Endothelial cell of hepatic sinusoid (primary cell): ENCODE data around the gene NRP1.

Source experiments
- in situ Hi-C: cut with HindIII; loops from 2 replicates; pipeline ENCODE4 v1.10.0; 2017; ENCODE audit warnings: low sequenced_read_pairs

NRP1 gene

DNA sequence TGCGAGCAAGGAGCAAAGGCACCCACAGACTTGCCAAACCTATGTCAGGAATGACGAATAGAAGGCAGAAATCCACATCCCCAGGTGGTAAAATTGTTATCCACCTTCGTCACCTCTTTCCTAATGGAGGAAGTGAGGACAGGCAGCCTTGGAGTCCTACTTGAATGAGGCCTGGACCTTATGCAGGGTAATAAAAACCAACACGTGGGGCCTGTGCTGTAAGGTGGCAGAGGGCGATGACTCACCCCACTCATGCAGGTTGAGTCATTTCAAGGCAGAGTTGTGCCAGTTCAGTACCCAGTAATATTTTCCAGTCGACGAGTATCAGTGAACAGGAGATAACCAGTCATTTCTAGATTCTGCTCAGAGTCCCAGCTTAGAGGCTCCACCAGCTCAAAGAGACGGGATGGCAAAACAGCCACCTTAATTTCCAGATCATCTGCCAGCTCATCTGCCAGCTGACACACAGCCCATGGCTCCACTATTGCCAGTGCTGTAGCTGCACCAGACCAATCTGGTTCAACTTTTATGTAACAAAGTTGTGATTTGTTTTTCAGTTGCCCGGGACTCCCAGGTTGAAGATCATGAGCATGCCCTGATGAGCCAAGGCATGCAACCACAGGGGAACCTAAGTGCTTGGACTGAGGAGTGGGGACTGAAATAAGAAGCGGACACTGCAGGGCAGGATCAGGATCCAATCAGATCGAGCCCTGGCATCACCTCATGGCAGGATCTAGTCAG is 200.3 kb downstream of the NRP1 start:
- in situ Hi-C loops = no loop called here

- in situ Hi-C loops = no loop called here
These were observed 200.9 kb downstream of the NRP1 start for GRCh38 chr10:33133557-33133956.

- in situ Hi-C loops = no loop called here
These were observed 201.8 kb downstream of the NRP1 start for GRCh38 chr10:33132626-33133025.

DNA sequence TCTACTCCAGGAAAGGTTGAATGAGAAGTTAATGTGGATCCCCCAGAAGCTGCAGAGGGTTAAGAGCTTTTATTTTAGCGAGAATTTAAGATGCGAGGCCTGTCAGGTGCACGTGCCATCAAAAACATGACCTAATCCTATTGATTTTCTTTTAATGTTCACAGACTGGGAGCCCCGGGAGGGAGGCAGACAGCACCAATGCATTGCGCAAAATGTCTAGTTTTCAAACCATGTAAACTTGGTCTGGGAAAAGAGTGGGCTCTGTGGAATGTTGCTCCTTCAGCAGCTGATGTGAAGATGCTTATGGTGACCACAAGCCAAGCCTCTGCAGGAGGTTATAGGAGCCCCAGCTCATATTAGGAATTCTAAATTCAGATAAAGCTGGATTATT is 204.5 kb downstream of the NRP1 start:
- in situ Hi-C loops = no loop called here

- in situ Hi-C loops = no loop called here
These were observed 205.1 kb downstream of the NRP1 start for GRCh38 chr10:33129141-33129995.

GRCh38 chr10:33127622-33128021 is 206.8 kb downstream of the NRP1 start:
- in situ Hi-C loops = no loop called here
